PC-3 (cell line): Measurements from ENCODE around the gene TAOK1.

Experiments
- EZH2 ChIP-seq: fragments of 300-600 bp; sonication (generic); IDR thresholded peaks from one replicate; pipeline ENCODE4 v1.6.1; 2017; ENCODE audit warnings: antibody characterized with exemption, mild to moderate bottlenecking, low read length; ENCODE audit not compliant: unreplicated experiment
- EZH2phosphoT487 ChIP-seq: fragments of 300-600 bp; sonication (generic); IDR thresholded peaks from 2 replicates; pipeline ENCODE4 v1.6.1; 2018; ENCODE audit warnings: mild to moderate bottlenecking, antibody characterized with exemption, low read length, borderline replicate concordance
- TF ChIP-seq, protein P1 (sequence below): fragments of 300-600 bp; sonication (generic); conservative IDR thresholded peaks from 2 replicates; pipeline ENCODE4 v1.5.1; 2017; ENCODE audit warnings: antibody characterized with exemption, low read depth, mild to moderate bottlenecking, low read length

GRCh38 chr17:29434550-29434949 lies 44.4 kb downstream of the TAOK1 start:
- TF ChIP-seq, protein P1, sequence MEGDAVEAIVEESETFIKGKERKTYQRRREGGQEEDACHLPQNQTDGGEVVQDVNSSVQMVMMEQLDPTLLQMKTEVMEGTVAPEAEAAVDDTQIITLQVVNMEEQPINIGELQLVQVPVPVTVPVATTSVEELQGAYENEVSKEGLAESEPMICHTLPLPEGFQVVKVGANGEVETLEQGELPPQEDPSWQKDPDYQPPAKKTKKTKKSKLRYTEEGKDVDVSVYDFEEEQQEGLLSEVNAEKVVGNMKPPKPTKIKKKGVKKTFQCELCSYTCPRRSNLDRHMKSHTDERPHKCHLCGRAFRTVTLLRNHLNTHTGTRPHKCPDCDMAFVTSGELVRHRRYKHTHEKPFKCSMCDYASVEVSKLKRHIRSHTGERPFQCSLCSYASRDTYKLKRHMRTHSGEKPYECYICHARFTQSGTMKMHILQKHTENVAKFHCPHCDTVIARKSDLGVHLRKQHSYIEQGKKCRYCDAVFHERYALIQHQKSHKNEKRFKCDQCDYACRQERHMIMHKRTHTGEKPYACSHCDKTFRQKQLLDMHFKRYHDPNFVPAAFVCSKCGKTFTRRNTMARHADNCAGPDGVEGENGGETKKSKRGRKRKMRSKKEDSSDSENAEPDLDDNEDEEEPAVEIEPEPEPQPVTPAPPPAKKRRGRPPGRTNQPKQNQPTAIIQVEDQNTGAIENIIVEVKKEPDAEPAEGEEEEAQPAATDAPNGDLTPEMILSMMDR: no peak
- TF ChIP-seq EZH2phosphoT487 (no peak), EZH2 (no peak)
